K562 (cell line): ENCODE measurements around the gene CD38. TPM values are rescaled to one million over a fixed set of nuclear protein-coding genes. Genes with fewer than 3 reads are reported as not detected.

ENCODE experiments used
- ZNF318 ChIP-seq, 2 experiments: fragments of 450-650 bp; IDR thresholded peaks; 2 replicates each; pipeline ENCODE4 v1.6.1; 2016; ENCODE audit warnings: mild to moderate bottlenecking in 2 of 2, borderline replicate concordance in 1 of 2, low read depth in 1 of 2, moderate library complexity in 1 of 2
- polyA plus RNA-seq, 8 experiments: library from polyadenylated mRNA; depleted of rRNA in 4 of 8; stranded (reverse) in 5 of 8; unstranded in 3 of 8; fragments of >200 nt; fragmentation: Nextera tagmentation in 2 of 8; fragmentation: Illumina TruSeq in 1 of 8; extraction: Ambion mirVana in 2 of 8; extraction: Trizol in 1 of 8; gene quantifications; 2 replicates each; pipeline versions ENCODE4 v1.2.1 to v1.2.3, GENCODE V29; 2011 to 2014; ENCODE audit warnings: inconsistent platforms in 1 of 8, missing spikeins in 1 of 8
- total RNA-seq, 7 experiments: library from RNA; depleted of rRNA in 6 of 7; stranded (reverse); fragments of >200 nt in 6 of 7; fragmentation: Illumina TruSeq in 2 of 7; extraction: Trizol in 2 of 7; gene quantifications; 2 replicates each; pipeline versions ENCODE4 v1.2.1 to v1.2.3, GENCODE V29; 2011 to 2021; ENCODE audit warnings: low replicate concordance in 1 of 7
- TF ChIP-seq, protein P1 (sequence below): sonication (generic); formaldehyde crosslinking; IDR thresholded peaks from 2 replicates; pipeline ENCODE4 v1.8.1; 2023; ENCODE audit warnings: mild to moderate bottlenecking, missing genetic modification reagents
- TF ChIP-seq, protein P2 (sequence below): fragments of 450-650 bp; formaldehyde crosslinking; IDR thresholded peaks from 2 replicates; pipeline ENCODE4 v1.4.0; 2022; ENCODE audit warnings: missing genetic modification characterization

CD38 gene
- total and polyA plus RNA-seq, 9 of the 15 experiments (the other 6 are each of a cell fraction or from before 2014, with no cell fraction given): 0.04 to 0.06 (median 0.04) TPM; not detected in 5

- TF ChIP-seq ZNF318 (IDR thresholded peaks at IDR 0.05; ENCODE audit: borderline replicate concordance in 1 of 2, low read depth in 1 of 2): no peak
- TF ChIP-seq, protein P1, sequence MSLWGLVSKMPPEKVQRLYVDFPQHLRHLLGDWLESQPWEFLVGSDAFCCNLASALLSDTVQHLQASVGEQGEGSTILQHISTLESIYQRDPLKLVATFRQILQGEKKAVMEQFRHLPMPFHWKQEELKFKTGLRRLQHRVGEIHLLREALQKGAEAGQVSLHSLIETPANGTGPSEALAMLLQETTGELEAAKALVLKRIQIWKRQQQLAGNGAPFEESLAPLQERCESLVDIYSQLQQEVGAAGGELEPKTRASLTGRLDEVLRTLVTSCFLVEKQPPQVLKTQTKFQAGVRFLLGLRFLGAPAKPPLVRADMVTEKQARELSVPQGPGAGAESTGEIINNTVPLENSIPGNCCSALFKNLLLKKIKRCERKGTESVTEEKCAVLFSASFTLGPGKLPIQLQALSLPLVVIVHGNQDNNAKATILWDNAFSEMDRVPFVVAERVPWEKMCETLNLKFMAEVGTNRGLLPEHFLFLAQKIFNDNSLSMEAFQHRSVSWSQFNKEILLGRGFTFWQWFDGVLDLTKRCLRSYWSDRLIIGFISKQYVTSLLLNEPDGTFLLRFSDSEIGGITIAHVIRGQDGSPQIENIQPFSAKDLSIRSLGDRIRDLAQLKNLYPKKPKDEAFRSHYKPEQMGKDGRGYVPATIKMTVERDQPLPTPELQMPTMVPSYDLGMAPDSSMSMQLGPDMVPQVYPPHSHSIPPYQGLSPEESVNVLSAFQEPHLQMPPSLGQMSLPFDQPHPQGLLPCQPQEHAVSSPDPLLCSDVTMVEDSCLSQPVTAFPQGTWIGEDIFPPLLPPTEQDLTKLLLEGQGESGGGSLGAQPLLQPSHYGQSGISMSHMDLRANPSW (CRISPR knock-in tag): no peak
- TF ChIP-seq, protein P2, sequence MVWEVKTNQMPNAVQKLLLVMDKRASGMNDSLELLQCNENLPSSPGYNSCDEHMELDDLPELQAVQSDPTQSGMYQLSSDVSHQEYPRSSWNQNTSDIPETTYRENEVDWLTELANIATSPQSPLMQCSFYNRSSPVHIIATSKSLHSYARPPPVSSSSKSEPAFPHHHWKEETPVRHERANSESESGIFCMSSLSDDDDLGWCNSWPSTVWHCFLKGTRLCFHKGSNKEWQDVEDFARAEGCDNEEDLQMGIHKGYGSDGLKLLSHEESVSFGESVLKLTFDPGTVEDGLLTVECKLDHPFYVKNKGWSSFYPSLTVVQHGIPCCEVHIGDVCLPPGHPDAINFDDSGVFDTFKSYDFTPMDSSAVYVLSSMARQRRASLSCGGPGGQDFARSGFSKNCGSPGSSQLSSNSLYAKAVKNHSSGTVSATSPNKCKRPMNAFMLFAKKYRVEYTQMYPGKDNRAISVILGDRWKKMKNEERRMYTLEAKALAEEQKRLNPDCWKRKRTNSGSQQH: no peak
- TF ChIP-seq, all 486 proteins: peak for 0
These were observed 21.1 kb upstream of the CD38 start (continued) for GRCh38 chr4:15757054-15757453.
